Activated T-helper 1 cell treated with anti-CD3 and anti-CD28 coated beads, Interleukin-2, amount 50 U/mL, for 16 hours (primary cell): ENCODE data around the gene MFSD1.

Experiments
- DNase-seq, 2 donors: peaks; one replicate each; pipeline ENCODE4 v3.0.0-alpha.2; 2020; ENCODE audit warnings: low read depth in 1 of 2, low spot score in 1 of 2

The MFSD1 gene

GRCh38 chr3:158864492-158864891 lies 62.6 kb downstream of the MFSD1 start:
- no peak for DNase-seq

- DNase-seq: no peak
Measured at GRCh38 chr3:158875700-158876099, 73.8 kb downstream of the MFSD1 start.
